AG04450 (cell line): Measurements from ENCODE around the gene ABCC2. TPM values are rescaled to one million over a fixed set of nuclear protein-coding genes. Genes with fewer than 3 reads are reported as not detected.
"Not testable (repeated sequence)": the region's sequence is repeated elsewhere in the genome, so short reads cannot be mapped to it uniquely, and the experiment has no call there.

ENCODE experiments used
- CTCF ChIA-PET: fragments of 300-600, 350-600 bp; formaldehyde crosslinking; extraction: SDS; loops from one replicate; lab custom pipeline; 2022; ENCODE audit warnings: antibody characterized with exemption, inconsistent platforms; lab: Charles Lee
- POLR2A ChIA-PET: fragments of 350-600 bp; formaldehyde crosslinking; extraction: SDS; loops from one replicate; lab custom pipeline; 2021; ENCODE audit warnings: antibody characterized with exemption, inconsistent platforms; lab: Yijun Ruan, JAX
- DNase-seq: peaks from one replicate; pipeline ENCODE4 v3.0.0-alpha.2; 2011; ENCODE audit warnings: low read depth, low spot score
- H3K27ac ChIP-seq: one replicate; pipeline ENCODE4 v1.5.1; 2012; ENCODE audit warnings: low read depth, low read length, control low read depth
- H3K27me3 ChIP-seq: one replicate; pipeline ENCODE4 v1.6.0; 2012; ENCODE audit warnings: low read length; ENCODE audit not compliant: control insufficient read depth, insufficient read depth
- H3K4me3 ChIP-seq: 2 replicates; pipeline ENCODE4 v1.5.1; 2011; ENCODE audit warnings: mild to moderate bottlenecking, low read depth, low read length, control low read depth
- H3K9me3 ChIP-seq: 2 replicates; pipeline ENCODE4 v1.5.1; 2012; ENCODE audit warnings: low read length; ENCODE audit not compliant: control insufficient read depth, insufficient read depth
- polyA plus RNA-seq: library from polyadenylated mRNA; depleted of rRNA; stranded (reverse); fragments of >200 nt; gene quantifications from 2 replicates; pipeline ENCODE4 v1.2.3, GENCODE V29; 2011
- TF ChIP-seq, protein P1 (sequence below): IDR thresholded peaks from 2 replicates; pipeline ENCODE4 v1.5.1; 2011; ENCODE audit warnings: low read depth, low read length, control low read depth, inconsistent platforms

The ABCC2 gene
- polyA plus RNA-seq, 1 experiment = 1.2 TPM

DNA sequence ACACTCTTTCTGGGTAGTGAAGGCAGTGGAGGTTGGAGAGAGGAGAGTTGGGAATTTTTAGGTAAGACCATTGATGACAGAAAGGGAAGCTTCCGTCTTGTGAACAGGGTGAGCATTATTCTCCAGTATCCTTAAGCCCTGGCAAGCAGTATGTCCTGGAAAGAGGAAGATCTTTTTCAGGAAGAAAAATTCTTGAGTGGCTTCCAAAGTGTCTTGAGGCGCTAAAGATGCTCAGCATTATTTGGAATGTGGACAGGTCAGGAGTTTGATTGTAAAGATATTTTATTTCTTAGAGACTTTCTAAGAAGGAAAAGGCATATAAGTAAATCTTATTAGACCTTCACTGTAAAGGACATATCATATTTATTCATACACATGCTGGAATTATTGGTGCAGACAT is 54.3 kb downstream of the ABCC2 start:
- Histone ChIP-seq H3K4me3 (no peak overlapping the region), H3K27ac (no peak overlapping the region), H3K9me3 (no peaks in the 10 kb centered on the region), H3K27me3 (no peaks in the 10 kb centered on the region)
- DNase-seq = no peak
- ChIA-PET CTCF (interaction anchor here (1.0 kb wide), 1 partner anchor 9 kb away, joined by 6 read pairs; no protein-coding TSS in a partner anchor), POLR2A (no interaction called here)
- TF ChIP-seq, protein P1, sequence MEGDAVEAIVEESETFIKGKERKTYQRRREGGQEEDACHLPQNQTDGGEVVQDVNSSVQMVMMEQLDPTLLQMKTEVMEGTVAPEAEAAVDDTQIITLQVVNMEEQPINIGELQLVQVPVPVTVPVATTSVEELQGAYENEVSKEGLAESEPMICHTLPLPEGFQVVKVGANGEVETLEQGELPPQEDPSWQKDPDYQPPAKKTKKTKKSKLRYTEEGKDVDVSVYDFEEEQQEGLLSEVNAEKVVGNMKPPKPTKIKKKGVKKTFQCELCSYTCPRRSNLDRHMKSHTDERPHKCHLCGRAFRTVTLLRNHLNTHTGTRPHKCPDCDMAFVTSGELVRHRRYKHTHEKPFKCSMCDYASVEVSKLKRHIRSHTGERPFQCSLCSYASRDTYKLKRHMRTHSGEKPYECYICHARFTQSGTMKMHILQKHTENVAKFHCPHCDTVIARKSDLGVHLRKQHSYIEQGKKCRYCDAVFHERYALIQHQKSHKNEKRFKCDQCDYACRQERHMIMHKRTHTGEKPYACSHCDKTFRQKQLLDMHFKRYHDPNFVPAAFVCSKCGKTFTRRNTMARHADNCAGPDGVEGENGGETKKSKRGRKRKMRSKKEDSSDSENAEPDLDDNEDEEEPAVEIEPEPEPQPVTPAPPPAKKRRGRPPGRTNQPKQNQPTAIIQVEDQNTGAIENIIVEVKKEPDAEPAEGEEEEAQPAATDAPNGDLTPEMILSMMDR = no peak

DNA sequence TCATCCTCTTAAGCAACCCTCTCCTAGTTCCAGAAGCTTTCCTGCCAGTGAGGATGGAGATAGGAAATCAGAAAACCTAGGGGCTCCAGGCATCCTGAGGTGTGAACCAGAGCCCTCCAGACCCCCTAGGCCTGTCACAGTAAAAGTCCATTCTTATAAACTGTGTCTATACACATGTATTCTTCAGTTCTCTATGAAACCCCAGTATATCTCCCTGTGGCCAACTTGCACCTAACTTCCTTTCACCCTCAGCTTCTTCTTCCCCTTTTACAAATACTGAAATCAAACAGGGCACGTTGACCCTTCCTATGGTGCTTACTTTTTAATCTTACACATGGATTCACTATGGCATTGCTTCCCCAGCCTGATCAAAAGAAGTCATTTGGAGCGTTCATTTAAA is 58.4 kb downstream of the ABCC2 start:
- CTCF ChIA-PET, DNase-seq, H3K4me3 ChIP-seq, H3K27ac ChIP-seq, H3K9me3 ChIP-seq, POLR2A ChIA-PET, H3K27me3 ChIP-seq: not testable (repeated sequence)

DNA sequence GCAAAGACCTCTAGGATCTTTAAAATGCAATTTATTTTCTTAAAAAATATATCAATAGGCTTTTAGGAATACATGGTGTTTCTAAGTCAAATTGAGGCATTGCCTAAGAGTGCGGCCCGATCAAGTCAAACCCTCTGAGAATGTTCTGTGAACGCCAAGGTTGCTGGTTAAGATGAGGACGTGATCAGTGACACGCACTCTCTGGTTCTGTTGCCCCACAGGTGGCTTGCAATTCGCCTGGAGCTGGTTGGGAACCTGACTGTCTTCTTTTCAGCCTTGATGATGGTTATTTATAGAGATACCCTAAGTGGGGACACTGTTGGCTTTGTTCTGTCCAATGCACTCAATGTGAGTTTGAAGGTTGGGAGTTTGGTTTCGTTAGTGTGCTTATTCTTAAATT is 59.3 kb downstream of the ABCC2 start:
- H3K9me3 ChIP-seq = no peaks in the 10 kb centered on the region
- H3K4me3 ChIP-seq = no peak overlapping the region
- DNase-seq = no peak
- no peaks in the 10 kb centered on the region for H3K27me3 ChIP-seq
- ChIA-PET POLR2A (no interaction called here), CTCF (no interaction called here)
- TF ChIP-seq, protein P1 = no peak
- no peak overlapping the region for H3K27ac ChIP-seq

DNA sequence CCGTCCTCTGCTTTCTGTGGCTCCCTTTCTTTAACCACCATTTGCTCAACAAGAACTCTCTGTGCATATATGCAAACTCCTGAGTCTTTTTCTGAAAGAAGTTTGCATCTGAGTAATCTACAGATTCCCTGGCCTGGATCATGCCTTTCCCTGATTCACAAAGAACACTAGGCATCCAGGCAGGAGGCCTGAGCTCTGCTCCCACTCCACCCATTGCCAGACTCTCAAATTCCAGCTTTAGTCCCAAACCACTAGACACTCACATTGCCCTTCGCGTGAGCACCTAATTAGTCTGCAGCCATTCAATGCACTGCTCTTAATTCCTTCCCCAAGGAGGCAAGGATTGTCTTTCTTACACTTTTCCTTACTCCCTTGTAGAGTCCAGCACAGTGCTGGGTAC is 60.9 kb downstream of the ABCC2 start:
- CTCF ChIA-PET = interaction anchor here (3.7 to 14.8 kb wide), 2 partner anchors 123 to 204 kb away, joined by 51 to 325 read pairs; no protein-coding TSS in a partner anchor
- no peaks in the 10 kb centered on the region for H3K9me3 ChIP-seq
- H3K27me3 ChIP-seq = no peaks in the 10 kb centered on the region
- no peak overlapping the region for H3K27ac ChIP-seq
- TF ChIP-seq, protein P1 = no peak
- no peak for DNase-seq
- no peak overlapping the region for H3K4me3 ChIP-seq
- POLR2A ChIA-PET = no interaction called here

DNA sequence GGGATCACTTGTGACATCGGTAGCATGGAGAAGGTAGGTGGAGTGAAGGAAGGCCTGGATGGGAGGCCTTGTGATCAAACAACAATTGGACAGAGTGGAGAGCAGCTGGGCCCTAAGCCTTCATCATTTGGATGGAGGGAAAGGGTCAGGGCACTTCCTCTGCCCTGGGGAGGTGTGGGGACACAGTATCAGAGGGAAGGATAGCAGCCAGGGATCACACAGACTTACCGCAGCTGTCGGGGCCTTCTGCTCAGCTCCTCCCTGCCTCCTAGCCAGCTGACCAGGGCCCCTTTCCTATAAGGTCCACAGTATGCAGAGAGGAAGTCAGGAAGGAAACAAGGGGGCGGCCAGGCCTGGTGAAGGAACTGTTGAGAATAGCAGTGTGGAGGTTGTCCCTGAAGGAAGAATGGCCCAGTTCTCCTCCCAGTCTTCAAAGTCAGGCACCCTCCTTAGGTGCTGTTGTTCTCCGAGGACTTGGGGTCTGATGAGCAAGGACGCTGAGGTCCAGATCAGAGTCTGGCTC is 62.1 kb downstream of the ABCC2 start:
- H3K27ac ChIP-seq = no peak overlapping the region
- TF ChIP-seq, protein P1 = no peak
- POLR2A ChIA-PET = interaction anchor here (0.6 kb wide), 1 partner anchor 102 kb away, joined by 4 read pairs; no protein-coding TSS in a partner anchor
- no peak overlapping the region for H3K4me3 ChIP-seq
- DNase-seq = no peak
- H3K9me3 ChIP-seq = no peaks in the 10 kb centered on the region
- H3K27me3 ChIP-seq = no peaks in the 10 kb centered on the region
- CTCF ChIA-PET = interaction anchor here (1.7 to 14.8 kb wide), 10 partner anchors 35 to 589 kb away, joined by 4 to 325 read pairs (median 14); partner anchors contain the start of genes COX15, CUTC and DNMBP
